ENCODE data around the gene EME1. TPM values are rescaled to one million over a fixed set of nuclear protein-coding genes. Genes with fewer than 3 reads are reported as not detected.
"Not testable (repeated sequence)": the region's sequence is repeated elsewhere in the genome, so short reads cannot be mapped to it uniquely, and the experiment has no call there.

The EME1 gene
- polyA plus RNA-seq, 1 experiment, result 5.9 TPM

GRCh38 chr17:50406578-50406977, 33.5 kb downstream of the EME1 start:
- no peak overlapping the region for H3K4me3 ChIP-seq (ENCODE audit: low read depth, low read length)
- no peak for DNase-seq (ENCODE audit: low read depth)
- peaks cover 10% of the 10 kb centered on the region for H3K27me3 ChIP-seq (ENCODE audit: control insufficient read depth, insufficient read depth, low read length)
- no peak for TF ChIP-seq CTCF (IDR thresholded peaks at IDR 0.05; ENCODE audit: insufficient read depth, low read depth, low read length)
- POLR2A ChIA-PET, result no interaction called here
- no peaks in the 10 kb centered on the region for H3K36me3 ChIP-seq (ENCODE audit: control insufficient read depth, insufficient read depth, low read length)
- CTCF ChIA-PET, result interaction anchor here (1.0 to 2.8 kb wide), 2 partner anchors 9 kb away, joined by 3 to 25 read pairs; partner anchors contain the start of gene LRRC59

- CTCF ChIA-PET, result interaction anchor here (2.8 kb wide), 1 partner anchor 10 kb away, joined by 25 read pairs; the partner anchor contains the start of gene LRRC59
- H3K4me3 ChIP-seq (ENCODE audit: low read depth, low read length), result no peak overlapping the region
- no peak for DNase-seq (ENCODE audit: low read depth)
- H3K27me3 ChIP-seq (ENCODE audit: control insufficient read depth, insufficient read depth, low read length), result peaks cover 10% of the 10 kb centered on the region
- POLR2A ChIA-PET, result no interaction called here
- no peaks in the 10 kb centered on the region for H3K36me3 ChIP-seq (ENCODE audit: control insufficient read depth, insufficient read depth, low read length)
- no peak for TF ChIP-seq CTCF (IDR thresholded peaks at IDR 0.05; ENCODE audit: insufficient read depth, low read depth, low read length)
Measured at GRCh38 chr17:50407921-50408320, 34.9 kb downstream of the EME1 start.

GRCh38 chr17:50412188-50412732, 39.2 kb downstream of the EME1 start:
- Histone ChIP-seq H3K36me3 (ENCODE audit: control insufficient read depth, insufficient read depth, low read length) (no peaks in the 10 kb centered on the region), H3K4me3 (ENCODE audit: low read depth, low read length) (no peak overlapping the region), H3K27me3 (ENCODE audit: control insufficient read depth, insufficient read depth, low read length) (no peaks in the 10 kb centered on the region)
- TF ChIP-seq CTCF (IDR thresholded peaks at IDR 0.05; ENCODE audit: insufficient read depth, low read depth, low read length), result no peak
- CTCF ChIA-PET, result interaction anchor here (2.6 kb wide), 1 partner anchor 15 kb away, joined by 13 read pairs; the partner anchor contains the start of gene LRRC59
- no peak for DNase-seq (ENCODE audit: low read depth)
- POLR2A ChIA-PET, result no interaction called here

GRCh38 chr17:50414808-50415207, 41.8 kb downstream of the EME1 start:
- H3K27me3 ChIP-seq (ENCODE audit: control insufficient read depth, insufficient read depth, low read length), result no peaks in the 10 kb centered on the region
- H3K4me3 ChIP-seq (ENCODE audit: low read depth, low read length), result no peak overlapping the region
- TF ChIP-seq CTCF (IDR thresholded peaks at IDR 0.05; ENCODE audit: insufficient read depth, low read depth, low read length), result no peak
- DNase-seq (ENCODE audit: low read depth), result no peak
- CTCF ChIA-PET, result no interaction called here
- H3K36me3 ChIP-seq (ENCODE audit: control insufficient read depth, insufficient read depth, low read length), result no peaks in the 10 kb centered on the region
- POLR2A ChIA-PET, result no interaction called here

- H3K27me3 ChIP-seq (ENCODE audit: control insufficient read depth, insufficient read depth, low read length); POLR2A ChIA-PET; H3K4me3 ChIP-seq (ENCODE audit: low read depth, low read length); DNase-seq (ENCODE audit: low read depth); H3K36me3 ChIP-seq (ENCODE audit: control insufficient read depth, insufficient read depth, low read length): not testable (repeated sequence)
- CTCF ChIA-PET, result interaction anchor here (3.6 kb wide), 1 partner anchor 22 kb away, joined by 19 read pairs; the partner anchor contains the start of gene LRRC59
Measured at GRCh38 chr17:50419577-50419976, 46.5 kb downstream of the EME1 start.

Measured in BJ (cell line).